GM12874 (cell line): ENCODE measurements around the gene RBP4.

ENCODE experiments used
- CTCF ChIP-seq: IDR thresholded peaks from 2 replicates; pipeline ENCODE4 v1.5.1; 2011; ENCODE audit warnings: low read depth, mild to moderate bottlenecking, control low read depth, low read length, moderate library complexity; ENCODE audit not compliant: insufficient read depth

RBP4 gene

DNA sequence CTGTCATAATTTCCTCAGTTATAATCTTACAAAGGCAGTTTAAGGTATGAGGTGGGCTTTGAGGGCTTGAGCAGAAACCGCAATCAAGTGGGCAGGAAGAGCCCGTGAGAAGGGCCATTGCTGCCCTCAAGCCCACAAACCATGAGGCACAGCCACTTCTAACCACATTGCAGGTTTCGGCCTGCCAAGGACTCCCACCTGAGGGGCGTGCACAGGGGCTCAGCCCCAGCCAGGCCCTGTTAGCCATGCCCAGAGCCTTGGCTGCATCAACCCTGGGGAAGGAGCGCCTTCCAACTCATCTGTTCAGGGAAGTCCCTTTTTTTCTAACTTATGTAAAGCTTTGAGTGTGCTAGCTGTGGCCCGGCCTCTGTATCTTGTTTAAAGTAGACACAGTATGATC, 40.5 kb downstream of the RBP4 start:
- no peak for TF ChIP-seq CTCF

- no peak for TF ChIP-seq CTCF
Observed at GRCh38 chr10:93559490-93559889, 41.5 kb downstream of the RBP4 start.

- TF ChIP-seq CTCF, result peak; percentile 83
Observed at GRCh38 chr10:93554760-93555432, 46.1 kb downstream of the RBP4 start.

- TF ChIP-seq CTCF, result no peak
Observed at GRCh38 chr10:93554316-93554663, 46.7 kb downstream of the RBP4 start.

- TF ChIP-seq CTCF, result no peak
Observed at GRCh38 chr10:93553482-93554315, 47.3 kb downstream of the RBP4 start.

DNA sequence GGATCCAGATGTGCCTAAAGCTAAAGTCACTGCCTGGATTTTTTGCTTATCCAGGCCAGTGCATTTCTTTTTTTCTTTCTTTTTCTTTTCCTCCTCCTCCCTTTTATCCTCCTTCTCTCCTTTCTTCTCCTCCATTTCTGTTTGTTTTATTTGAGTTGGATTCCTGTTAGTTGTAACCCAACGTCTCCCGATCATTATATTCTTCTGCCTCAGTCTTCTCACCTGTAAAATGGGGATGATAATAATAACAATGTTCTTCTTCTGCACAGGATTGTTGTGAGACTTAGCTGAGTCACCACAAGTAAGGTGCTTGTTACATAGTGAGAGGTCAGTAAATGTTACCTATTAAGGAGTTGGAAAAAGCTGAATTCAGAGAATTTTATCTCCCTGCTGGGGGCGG, 48.3 kb downstream of the RBP4 start:
- TF ChIP-seq CTCF, result no peak

- no peak for TF ChIP-seq CTCF
Observed at GRCh38 chr10:93550606-93551005, 50.4 kb downstream of the RBP4 start.
